ENCODE measurements around the gene MANSC4. TPM values are rescaled to one million over a fixed set of nuclear protein-coding genes. Genes with fewer than 3 reads are reported as not detected.

The MANSC4 gene
- total and polyA plus RNA-seq, 4 donors = not detected

DNA sequence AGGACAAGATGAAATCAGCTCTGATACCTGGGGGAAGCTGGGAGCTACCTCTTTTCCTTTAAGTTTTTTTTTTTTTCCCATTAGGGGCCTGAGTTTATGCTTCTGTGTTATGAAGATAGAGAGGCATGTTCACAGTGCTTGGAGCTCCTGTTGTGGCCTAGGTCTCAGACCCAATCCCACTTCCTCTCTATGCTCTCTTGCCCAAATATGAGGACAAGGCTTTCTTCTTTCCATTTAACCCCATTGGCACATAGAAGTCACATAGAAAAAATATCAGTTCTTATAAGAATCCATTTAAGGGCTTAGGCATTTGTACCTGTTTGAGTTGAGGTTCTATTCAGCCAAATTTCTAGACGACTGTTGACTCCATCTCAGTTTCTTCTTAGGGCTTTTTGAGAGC lies 56.8 kb downstream of the MANSC4 start:
- no peaks in the 10 kb centered on the region for H3K27me3 ChIP-seq (ENCODE audit: control insufficient read depth in 4 of 4, insufficient read depth in 4 of 4, low read length in 3 of 4)
- H3K4me3 ChIP-seq (ENCODE audit: low read depth in 1 of 3, low read length in 3 of 3) = no peak overlapping the region
- H3K36me3 ChIP-seq (ENCODE audit: control insufficient read depth in 4 of 4, insufficient read depth in 3 of 4, low read depth in 1 of 4, low read length in 3 of 4) = peaks cover 7 to 38% (median 24%) of the 10 kb centered on the region in 4 donors
- H3K27ac ChIP-seq (ENCODE audit: low read depth in 1 of 2, low read length in 2 of 2) = no peak overlapping the region
- TF ChIP-seq, protein P1, sequence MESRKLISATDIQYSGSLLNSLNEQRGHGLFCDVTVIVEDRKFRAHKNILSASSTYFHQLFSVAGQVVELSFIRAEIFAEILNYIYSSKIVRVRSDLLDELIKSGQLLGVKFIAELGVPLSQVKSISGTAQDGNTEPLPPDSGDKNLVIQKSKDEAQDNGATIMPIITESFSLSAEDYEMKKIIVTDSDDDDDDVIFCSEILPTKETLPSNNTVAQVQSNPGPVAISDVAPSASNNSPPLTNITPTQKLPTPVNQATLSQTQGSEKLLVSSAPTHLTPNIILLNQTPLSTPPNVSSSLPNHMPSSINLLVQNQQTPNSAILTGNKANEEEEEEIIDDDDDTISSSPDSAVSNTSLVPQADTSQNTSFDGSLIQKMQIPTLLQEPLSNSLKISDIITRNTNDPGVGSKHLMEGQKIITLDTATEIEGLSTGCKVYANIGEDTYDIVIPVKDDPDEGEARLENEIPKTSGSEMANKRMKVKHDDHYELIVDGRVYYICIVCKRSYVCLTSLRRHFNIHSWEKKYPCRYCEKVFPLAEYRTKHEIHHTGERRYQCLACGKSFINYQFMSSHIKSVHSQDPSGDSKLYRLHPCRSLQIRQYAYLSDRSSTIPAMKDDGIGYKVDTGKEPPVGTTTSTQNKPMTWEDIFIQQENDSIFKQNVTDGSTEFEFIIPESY (IDR thresholded peaks at IDR 0.05) = no peak
- no peak for TF ChIP-seq EGR1 (IDR thresholded peaks at IDR 0.05; ENCODE audit: low read depth in 2 of 2)
- no peak for TF ChIP-seq HNF4G (IDR thresholded peaks at IDR 0.05)
- TF ChIP-seq SP1 (IDR thresholded peaks at IDR 0.05) = no peak
- no peak for TF ChIP-seq GABPA (IDR thresholded peaks at IDR 0.05 in 1 of 2, conservative IDR thresholded peaks at IDR 0.05 in 1 of 2)
- TF ChIP-seq RXRA (IDR thresholded peaks at IDR 0.05) = no peak
- TF ChIP-seq HNF4A (conservative IDR thresholded peaks at IDR 0.05) = no peak
- no peak for TF ChIP-seq TAF1 (conservative IDR thresholded peaks at IDR 0.05)
- no peak for TF ChIP-seq FOXA2 (IDR thresholded peaks at IDR 0.05)
- no peak for TF ChIP-seq RAD21 (IDR thresholded peaks at IDR 0.05)
- TF ChIP-seq, protein P2, sequence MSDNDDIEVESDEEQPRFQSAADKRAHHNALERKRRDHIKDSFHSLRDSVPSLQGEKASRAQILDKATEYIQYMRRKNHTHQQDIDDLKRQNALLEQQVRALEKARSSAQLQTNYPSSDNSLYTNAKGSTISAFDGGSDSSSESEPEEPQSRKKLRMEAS (IDR thresholded peaks at IDR 0.05) = no peak
- no peak for TF ChIP-seq NR2F2 (IDR thresholded peaks at IDR 0.05)
- TF ChIP-seq, protein P3, sequence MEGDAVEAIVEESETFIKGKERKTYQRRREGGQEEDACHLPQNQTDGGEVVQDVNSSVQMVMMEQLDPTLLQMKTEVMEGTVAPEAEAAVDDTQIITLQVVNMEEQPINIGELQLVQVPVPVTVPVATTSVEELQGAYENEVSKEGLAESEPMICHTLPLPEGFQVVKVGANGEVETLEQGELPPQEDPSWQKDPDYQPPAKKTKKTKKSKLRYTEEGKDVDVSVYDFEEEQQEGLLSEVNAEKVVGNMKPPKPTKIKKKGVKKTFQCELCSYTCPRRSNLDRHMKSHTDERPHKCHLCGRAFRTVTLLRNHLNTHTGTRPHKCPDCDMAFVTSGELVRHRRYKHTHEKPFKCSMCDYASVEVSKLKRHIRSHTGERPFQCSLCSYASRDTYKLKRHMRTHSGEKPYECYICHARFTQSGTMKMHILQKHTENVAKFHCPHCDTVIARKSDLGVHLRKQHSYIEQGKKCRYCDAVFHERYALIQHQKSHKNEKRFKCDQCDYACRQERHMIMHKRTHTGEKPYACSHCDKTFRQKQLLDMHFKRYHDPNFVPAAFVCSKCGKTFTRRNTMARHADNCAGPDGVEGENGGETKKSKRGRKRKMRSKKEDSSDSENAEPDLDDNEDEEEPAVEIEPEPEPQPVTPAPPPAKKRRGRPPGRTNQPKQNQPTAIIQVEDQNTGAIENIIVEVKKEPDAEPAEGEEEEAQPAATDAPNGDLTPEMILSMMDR (IDR thresholded peaks at IDR 0.05; ENCODE audit: low read depth, low read length, missing input control) = no peak
- TF ChIP-seq FOXA1 (IDR thresholded peaks at IDR 0.05) = no peak
- TF ChIP-seq, protein P4, sequence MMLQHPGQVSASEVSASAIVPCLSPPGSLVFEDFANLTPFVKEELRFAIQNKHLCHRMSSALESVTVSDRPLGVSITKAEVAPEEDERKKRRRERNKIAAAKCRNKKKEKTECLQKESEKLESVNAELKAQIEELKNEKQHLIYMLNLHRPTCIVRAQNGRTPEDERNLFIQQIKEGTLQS (IDR thresholded peaks at IDR 0.05) = no peak
- no peak for TF ChIP-seq JUND (IDR thresholded peaks at IDR 0.05)
- TF ChIP-seq, protein P5, sequence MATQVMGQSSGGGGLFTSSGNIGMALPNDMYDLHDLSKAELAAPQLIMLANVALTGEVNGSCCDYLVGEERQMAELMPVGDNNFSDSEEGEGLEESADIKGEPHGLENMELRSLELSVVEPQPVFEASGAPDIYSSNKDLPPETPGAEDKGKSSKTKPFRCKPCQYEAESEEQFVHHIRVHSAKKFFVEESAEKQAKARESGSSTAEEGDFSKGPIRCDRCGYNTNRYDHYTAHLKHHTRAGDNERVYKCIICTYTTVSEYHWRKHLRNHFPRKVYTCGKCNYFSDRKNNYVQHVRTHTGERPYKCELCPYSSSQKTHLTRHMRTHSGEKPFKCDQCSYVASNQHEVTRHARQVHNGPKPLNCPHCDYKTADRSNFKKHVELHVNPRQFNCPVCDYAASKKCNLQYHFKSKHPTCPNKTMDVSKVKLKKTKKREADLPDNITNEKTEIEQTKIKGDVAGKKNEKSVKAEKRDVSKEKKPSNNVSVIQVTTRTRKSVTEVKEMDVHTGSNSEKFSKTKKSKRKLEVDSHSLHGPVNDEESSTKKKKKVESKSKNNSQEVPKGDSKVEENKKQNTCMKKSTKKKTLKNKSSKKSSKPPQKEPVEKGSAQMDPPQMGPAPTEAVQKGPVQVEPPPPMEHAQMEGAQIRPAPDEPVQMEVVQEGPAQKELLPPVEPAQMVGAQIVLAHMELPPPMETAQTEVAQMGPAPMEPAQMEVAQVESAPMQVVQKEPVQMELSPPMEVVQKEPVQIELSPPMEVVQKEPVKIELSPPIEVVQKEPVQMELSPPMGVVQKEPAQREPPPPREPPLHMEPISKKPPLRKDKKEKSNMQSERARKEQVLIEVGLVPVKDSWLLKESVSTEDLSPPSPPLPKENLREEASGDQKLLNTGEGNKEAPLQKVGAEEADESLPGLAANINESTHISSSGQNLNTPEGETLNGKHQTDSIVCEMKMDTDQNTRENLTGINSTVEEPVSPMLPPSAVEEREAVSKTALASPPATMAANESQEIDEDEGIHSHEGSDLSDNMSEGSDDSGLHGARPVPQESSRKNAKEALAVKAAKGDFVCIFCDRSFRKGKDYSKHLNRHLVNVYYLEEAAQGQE (IDR thresholded peaks at IDR 0.05) = no peak
- 85% methylated on average over 1 of the region's 1 CpG for WGBS
- no peaks in the 10 kb centered on the region for H3K4me1 ChIP-seq (ENCODE audit: control insufficient read depth in 4 of 4, insufficient read depth in 4 of 4, low read length in 3 of 4)
- no peak for DNase-seq (ENCODE audit: low spot score)
- no peaks in the 10 kb centered on the region for H3K9me3 ChIP-seq (ENCODE audit: control insufficient read depth in 4 of 4, low read length in 3 of 4)
- no peak overlapping the region for H3K9ac ChIP-seq (ENCODE audit: low read depth in 1 of 2, low read length in 2 of 2)

Small RNA genes lying within 50 kb of the gene (small RNA-seq; reads per million reads assigned to genes)
- gene RF00019 (not detected), gene RF02271 (not detected)

Other genes with a start within 250 kb of the MANSC4 start
- gene REP15, start 83.8 kb downstream of the MANSC4 start, total RNA-seq = 1 to 10 TPM; 1.1 to 2.1 TPM
- gene REP15, start 83.8 kb downstream of the MANSC4 start, polyA plus RNA-seq = under 1 TPM; 0.58 to 0.94 TPM
- gene MRPS35, start 69.4 kb downstream of the MANSC4 start, total RNA-seq = 10 to 100 TPM; 27.4 to 64.3 TPM
- gene MRPS35, start 69.4 kb downstream of the MANSC4 start, polyA plus RNA-seq = 10 to 100 TPM; 46.9 to 51.9 TPM
- 10 to 100 TPM in 1 of 2 donors, 1 to 10 TPM in 1; 8.8 to 13.4 TPM for gene KLHL42, start within 50 bp of the MANSC4 start, total RNA-seq
- 1 to 10 TPM; 3.6 to 4.1 TPM for gene KLHL42, start within 50 bp of the MANSC4 start, polyA plus RNA-seq
- gene PTHLH, start 192.5 kb upstream of the MANSC4 start, total RNA-seq = not detected
- not detected for gene PTHLH, start 192.5 kb upstream of the MANSC4 start, polyA plus RNA-seq